ENCODE data around the gene SPHKAP.
"Not testable (repeated sequence)": the region's sequence is repeated elsewhere in the genome, so short reads cannot be mapped to it uniquely, and the experiment has no call there.

SPHKAP gene

DNA sequence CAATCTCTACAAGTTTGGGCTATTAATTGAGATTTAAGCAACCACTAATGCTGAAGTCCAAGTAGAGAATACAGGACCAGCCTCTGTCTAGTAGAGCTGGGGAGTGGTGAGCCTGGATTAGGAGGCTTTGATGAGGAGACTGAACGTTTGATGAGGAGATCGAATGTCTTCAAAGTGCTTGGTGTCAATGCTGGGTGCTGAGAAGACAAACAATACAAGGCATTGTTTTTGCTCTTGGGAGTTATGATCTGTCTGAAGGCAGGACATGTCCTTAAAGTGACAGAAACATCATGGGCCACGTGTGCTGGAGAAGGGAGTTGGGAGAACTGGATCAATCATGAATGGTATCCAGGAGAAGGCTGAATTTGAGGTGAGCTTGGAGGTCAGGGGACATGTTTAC lies 143.6 kb downstream of the SPHKAP start:
- no peak for DNase-seq

GRCh38 chr2:228023619-228024018 lies 157.9 kb downstream of the SPHKAP start:
- DNase-seq: no peak

DNA sequence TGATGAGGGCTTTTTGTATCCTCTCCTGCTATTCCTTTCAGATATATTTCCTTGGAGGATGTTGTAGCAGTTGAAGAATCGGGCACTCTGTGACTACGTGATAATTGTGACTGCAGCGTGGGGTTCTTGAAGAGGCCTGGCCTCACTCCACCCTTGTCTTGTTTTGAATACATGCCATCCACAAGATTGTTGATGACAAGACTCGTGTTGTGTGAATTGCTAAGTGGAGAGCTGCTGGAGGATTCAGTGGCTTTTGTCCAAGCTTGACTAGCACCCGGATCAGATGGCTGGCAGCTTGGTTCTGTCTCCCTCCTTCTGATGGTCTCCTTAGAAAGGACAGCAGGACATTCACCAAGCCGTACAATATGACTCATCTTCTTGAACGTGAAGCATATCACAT lies 163.2 kb downstream of the SPHKAP start:
- DNase-seq: no peak

GRCh38 chr2:228017784-228018183 lies 163.7 kb downstream of the SPHKAP start:
- no peak for DNase-seq

GRCh38 chr2:228016402-228016801 lies 165.1 kb downstream of the SPHKAP start:
- DNase-seq: no peak

GRCh38 chr2:228015741-228016140 lies 165.7 kb downstream of the SPHKAP start:
- DNase-seq: no peak

GRCh38 chr2:227996366-227996765 lies 185.1 kb downstream of the SPHKAP start:
- no peak for DNase-seq

GRCh38 chr2:227990937-227991336 lies 190.6 kb downstream of the SPHKAP start:
- DNase-seq: no peak

- no peak for DNase-seq
Measured at GRCh38 chr2:227973241-227973640, 208.2 kb downstream of the SPHKAP start.

GRCh38 chr2:227971619-227972230 lies 209.8 kb downstream of the SPHKAP start:
- DNase-seq: no peak

DNA sequence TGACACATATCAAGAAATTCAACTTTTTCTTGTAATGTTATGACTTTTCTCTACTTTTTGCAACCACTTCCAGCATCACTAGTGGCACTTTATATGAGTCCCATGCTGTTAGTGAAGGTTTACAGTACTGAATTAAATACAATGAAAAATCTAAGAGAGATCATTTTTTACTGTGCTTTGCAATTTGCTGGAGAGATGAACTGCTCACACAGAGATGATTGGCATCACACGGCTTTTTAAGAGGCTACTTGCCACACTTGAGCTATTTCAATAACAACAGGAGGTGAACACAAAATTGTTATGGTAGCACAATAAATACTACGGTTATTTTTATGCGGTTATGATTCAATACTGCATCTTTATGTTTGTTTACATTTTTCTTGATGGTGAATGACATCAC lies 221.2 kb downstream of the SPHKAP start:
- no peak for DNase-seq

DNA sequence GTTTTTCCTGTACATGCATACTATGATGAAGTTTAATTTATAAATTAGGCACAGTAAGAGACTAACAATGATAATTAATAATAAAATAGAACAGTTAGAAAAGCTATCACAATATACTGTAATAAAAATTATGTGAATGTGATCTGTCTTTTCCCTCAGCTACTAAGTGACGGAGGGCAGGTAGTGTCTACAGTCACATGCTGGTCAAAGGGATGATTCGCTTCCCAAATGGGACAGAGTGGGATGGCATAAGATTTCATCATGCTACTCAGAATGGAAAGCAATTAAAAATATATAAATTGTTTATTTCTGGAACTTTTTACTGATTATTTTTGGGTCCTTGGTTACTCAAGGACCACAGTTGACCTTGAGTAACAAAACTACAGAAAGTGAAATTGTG lies 238.5 kb downstream of the SPHKAP start:
- no peak for DNase-seq

DNA sequence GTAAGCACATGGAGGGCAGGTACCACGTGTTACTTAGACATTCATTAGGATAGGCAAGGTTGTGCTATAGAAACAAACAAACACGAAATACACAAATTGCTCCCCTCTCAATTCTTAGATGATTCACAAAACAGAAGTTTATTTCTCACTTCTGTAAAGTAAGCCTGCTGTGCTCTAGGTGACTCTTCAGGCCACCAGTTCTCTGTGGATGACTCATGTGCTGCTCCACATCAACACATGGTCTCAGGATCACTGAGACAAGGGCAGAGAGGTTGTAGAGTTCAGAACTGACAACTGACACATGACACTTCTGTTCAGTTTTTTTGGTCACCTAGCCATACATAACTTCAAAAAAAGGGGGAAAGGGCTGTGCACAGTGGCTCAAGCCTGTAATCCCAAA lies 239.5 kb downstream of the SPHKAP start:
- DNase-seq: no peak

DNA sequence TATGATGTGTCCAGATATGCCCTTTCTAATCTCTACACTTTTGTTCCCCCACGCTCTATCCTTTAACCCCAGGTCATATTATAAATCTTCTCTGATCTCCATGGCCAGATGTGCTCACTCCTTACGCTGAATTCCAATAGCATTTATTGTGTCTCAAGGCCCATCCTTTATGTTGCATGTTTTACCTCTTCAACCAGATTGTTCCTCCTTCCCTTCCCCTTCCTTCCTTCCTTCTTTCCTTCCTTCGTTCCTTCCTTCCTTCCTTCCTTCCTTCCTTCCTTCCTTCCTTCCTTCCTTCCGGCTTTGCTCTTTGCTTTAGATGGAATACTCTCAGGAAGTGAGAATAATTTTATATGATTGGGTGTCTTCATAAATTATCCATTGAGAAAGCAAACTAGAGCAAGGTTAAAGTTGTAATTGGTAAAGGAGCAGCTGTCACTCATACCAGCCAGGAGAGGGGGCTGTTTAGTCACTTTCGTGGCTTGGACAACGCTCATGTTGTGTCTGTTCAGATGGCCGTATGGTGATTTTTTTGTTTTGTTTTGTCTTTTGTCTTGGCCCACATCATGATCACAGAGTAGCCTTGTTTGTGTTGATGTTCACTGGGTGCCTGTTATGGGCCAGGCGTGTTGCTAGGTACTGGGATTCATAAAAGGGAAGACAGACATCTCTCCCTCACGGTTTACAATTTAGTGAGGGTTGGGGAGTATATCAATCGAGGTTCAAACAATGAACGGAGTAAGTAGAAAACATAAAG lies 242.0 kb downstream of the SPHKAP start:
- DNase-seq: no peak

DNA sequence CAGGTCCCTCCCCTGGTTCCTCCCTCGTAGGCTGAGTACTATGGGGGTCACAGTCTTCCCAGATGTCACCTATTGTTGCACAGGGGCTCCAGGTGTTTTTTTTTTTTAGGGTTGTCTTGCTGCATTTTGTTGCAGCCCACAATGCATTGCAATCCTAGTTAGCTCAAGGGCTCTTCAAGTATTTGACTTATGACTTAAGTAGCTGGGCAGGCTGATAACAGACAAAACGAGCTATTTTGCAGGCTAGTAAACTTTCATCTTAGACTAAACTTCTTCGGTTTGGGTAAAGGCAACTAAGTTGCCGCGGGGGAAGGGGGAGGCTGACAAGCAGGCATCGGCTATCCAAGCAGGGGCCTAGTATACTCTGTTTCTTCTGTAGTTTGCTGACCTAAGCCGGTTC lies 245.2 kb downstream of the SPHKAP start:
- not testable (repeated sequence) for DNase-seq

DNA sequence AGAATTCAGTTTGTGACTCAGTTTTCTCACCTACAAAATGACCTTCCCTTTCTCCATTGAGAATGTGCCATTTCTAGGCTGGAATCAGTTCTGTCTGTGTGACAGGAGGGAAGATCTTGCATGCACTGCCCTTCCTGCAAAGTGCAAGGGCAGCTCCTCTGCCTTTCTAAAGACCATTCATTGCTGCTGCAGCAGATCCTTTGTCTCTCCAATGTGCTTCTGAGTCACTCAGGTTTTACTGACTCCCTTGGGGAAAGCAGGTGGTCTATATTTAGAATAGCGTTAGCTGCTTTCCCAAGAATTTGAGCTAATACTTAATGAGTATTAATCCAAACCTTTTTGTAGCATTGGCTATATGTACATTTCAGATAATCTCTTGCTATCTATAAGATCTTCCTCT lies 247.6 kb downstream of the SPHKAP start:
- DNase-seq: no peak

GRCh38 chr2:227932403-227932802 lies 249.1 kb downstream of the SPHKAP start:
- no peak for DNase-seq

GRCh38 chr2:227932001-227932400 lies 249.5 kb downstream of the SPHKAP start:
- DNase-seq: no peak

All from stimulated activated CD4-positive, alpha-beta T cell treated with anti-CD3 and anti-CD28 coated beads, Interleukin-12 subunit alpha, Interleukin-12 subunit beta, amount 100 ng/mL, for 4 hours (primary cell).